ENCODE data around the gene RPRD1B.

RPRD1B gene

GRCh38 chr20:38033330-38034107 lies at the start of gene RPRD1B, which contains the start of gene TTI1:
Gene RPRD1B (plus strand): TSS chr20:38033746. CDS start chr20:38033948, 202 bp downstream.
Gene TTI1 (minus strand): TSS chr20:38033456. CDS start chr20:38013816, 19,640 bp downstream.
- DNase-seq (ENCODE audit: low spot score): peak; percentile 86

GRCh38 chr20:37984018-37984785 lies 49.3 kb upstream of the RPRD1B start:
- DNase-seq (ENCODE audit: low spot score): no peak

GRCh38 chr20:37986044-37986858 lies 47.3 kb upstream of the RPRD1B start:
- DNase-seq (ENCODE audit: low spot score): no peak

- peak; percentile 63 for DNase-seq (ENCODE audit: low spot score)
These were observed 46.5 kb upstream of the RPRD1B start for GRCh38 chr20:37986873-37987601.

- DNase-seq (ENCODE audit: low spot score): no peak
These were observed 45.8 kb upstream of the RPRD1B start for GRCh38 chr20:37987602-37988290.

- no peak for DNase-seq (ENCODE audit: low spot score)
These were observed 45.1 kb upstream of the RPRD1B start for GRCh38 chr20:37988306-37988954.

GRCh38 chr20:37989601-37990295 lies 43.8 kb upstream of the RPRD1B start:
- DNase-seq (ENCODE audit: low spot score): peak; percentile 67

- peak; percentile 51 for DNase-seq (ENCODE audit: low spot score)
These were observed 42.9 kb upstream of the RPRD1B start for GRCh38 chr20:37990571-37991151.

- no peak for DNase-seq (ENCODE audit: low spot score)
These were observed 42.2 kb upstream of the RPRD1B start for GRCh38 chr20:37991157-37991866.

- no peak for DNase-seq (ENCODE audit: low spot score)
These were observed 41.6 kb upstream of the RPRD1B start for GRCh38 chr20:37991908-37992307.

GRCh38 chr20:37992802-37993409 lies 40.6 kb upstream of the RPRD1B start:
- peak; percentile 31 for DNase-seq (ENCODE audit: low spot score)

- DNase-seq (ENCODE audit: low spot score): no peak
These were observed 39.0 kb upstream of the RPRD1B start for GRCh38 chr20:37994512-37994911.

GRCh38 chr20:37995856-37996605 lies 37.5 kb upstream of the RPRD1B start:
- no peak for DNase-seq (ENCODE audit: low spot score)

- DNase-seq (ENCODE audit: low spot score): no peak
These were observed 36.0 kb upstream of the RPRD1B start for GRCh38 chr20:37997516-37997915.

- DNase-seq (ENCODE audit: low spot score): no peak
These were observed 33.9 kb upstream of the RPRD1B start for GRCh38 chr20:37999526-38000263.

- DNase-seq (ENCODE audit: low spot score): no peak
These were observed 33.3 kb upstream of the RPRD1B start for GRCh38 chr20:38000293-38000692.
